GM19023 (cell line): ENCODE results near the gene NEURL4.
"Not testable (repeated sequence)": the region's sequence is repeated elsewhere in the genome, so short reads cannot be mapped to it uniquely, and the experiment has no call there.

ENCODE experiments used
- ATAC-seq: cut with Tn5 transposase; IDR thresholded peaks from one replicate; pipeline ENCODE4 v1.9.1; 2021; ENCODE audit warnings: mild to moderate bottlenecking, moderate library complexity; ENCODE audit not compliant: unreplicated experiment

The NEURL4 gene

GRCh38 chr17:7328840-7329373 lies at the start of gene NEURL4:
Gene NEURL4 (minus strand): TSS chr17:7329335. CDS start chr17:7329312, 23 bp downstream.
- ATAC-seq, result peak; percentile 5

GRCh38 chr17:7374353-7374752 lies 45.2 kb upstream of the NEURL4 start:
- ATAC-seq, result no peak

- no peak for ATAC-seq
These were observed 41.7 kb upstream of the NEURL4 start for GRCh38 chr17:7370853-7371252.

- no peak for ATAC-seq
These were observed 40.7 kb upstream of the NEURL4 start for GRCh38 chr17:7369825-7370224.

- ATAC-seq, result not testable (repeated sequence)
These were observed 39.5 kb upstream of the NEURL4 start for GRCh38 chr17:7368599-7368994.

- ATAC-seq, result no peak
These were observed 38.9 kb upstream of the NEURL4 start for GRCh38 chr17:7367918-7368598.

- no peak for ATAC-seq
These were observed 37.9 kb upstream of the NEURL4 start for GRCh38 chr17:7367083-7367482.

GRCh38 chr17:7365963-7366362 lies 36.8 kb upstream of the NEURL4 start:
- not testable (repeated sequence) for ATAC-seq

- no peak for ATAC-seq
These were observed 34.2 kb upstream of the NEURL4 start for GRCh38 chr17:7363311-7363710.

GRCh38 chr17:7361906-7362305 lies 32.8 kb upstream of the NEURL4 start:
- no peak for ATAC-seq

GRCh38 chr17:7357381-7357780 lies 28.2 kb upstream of the NEURL4 start:
- no peak for ATAC-seq

GRCh38 chr17:7356756-7357155 lies 27.6 kb upstream of the NEURL4 start:
- no peak for ATAC-seq

GRCh38 chr17:7356072-7356549 lies 27.0 kb upstream of the NEURL4 start:
- ATAC-seq, result no peak

GRCh38 chr17:7355573-7355972 lies 26.4 kb upstream of the NEURL4 start:
- ATAC-seq, result no peak

- ATAC-seq, result no peak
These were observed 25.9 kb upstream of the NEURL4 start, which contains the start of gene TMEM95 for GRCh38 chr17:7355053-7355452. Gene TMEM95 (plus strand): TSS chr17:7355156. CDS start chr17:7355205, 49 bp downstream.

GRCh38 chr17:7354262-7354843 lies 25.2 kb upstream of the NEURL4 start:
- ATAC-seq, result no peak

GRCh38 chr17:7352910-7353635 lies 23.9 kb upstream of the NEURL4 start:
- no peak for ATAC-seq

GRCh38 chr17:7352503-7352889 lies 23.4 kb upstream of the NEURL4 start:
- ATAC-seq, result no peak

GRCh38 chr17:7351665-7352502 lies 22.7 kb upstream of the NEURL4 start, which contains the start of gene KCTD11:
Gene KCTD11 (plus strand): TSS chr17:7352162.
- peak; percentile 65 for ATAC-seq

GRCh38 chr17:7348478-7349242 lies 19.5 kb upstream of the NEURL4 start:
- no peak for ATAC-seq
